Measurements from ENCODE around the gene USP37.

USP37 gene

GRCh38 chr2:218569661-218570500 lies 1.7 kb upstream of the USP37 start:
- Histone ChIP-seq H3K79me2 (ENCODE audit: insufficient read depth, low read length) (peaks cover 96% of the 10 kb centered on the region), H3K4me2 (ENCODE audit: low read depth, low read length, poor library complexity, severe bottlenecking) (peak overlapping the region; percentile 92), H3K9me2 (replicated peaks; ENCODE audit: low read depth, low read length) (no peaks in the 10 kb centered on the region), H3K9me3 (ENCODE audit: insufficient read depth, low read depth, low read length) (no peaks in the 10 kb centered on the region), H3K9ac (ENCODE audit: low read depth, low read length, poor library complexity, severe bottlenecking) (peak overlapping the region; percentile 97), H3K27me3 (ENCODE audit: insufficient read depth, low read length, poor library complexity, severe bottlenecking) (no peaks in the 10 kb centered on the region), H3K4me1 (ENCODE audit: insufficient read depth, low read length, poor library complexity, severe bottlenecking) (peaks cover 51% of the 10 kb centered on the region), H4K20me1 (ENCODE audit: insufficient read depth, low read length, poor library complexity, severe bottlenecking) (peaks cover 76% of the 10 kb centered on the region), H2AFZ (ENCODE audit: low read length) (no peak overlapping the region), H3K4me3 (ENCODE audit: low read length, poor library complexity, severe bottlenecking) (peak overlapping the region; percentile 85), H3K36me3 (ENCODE audit: insufficient read depth, low read length) (no peaks in the 10 kb centered on the region; the same call in 1 of the 2 replicates), H3F3A (ENCODE audit: low read depth) (no peaks in the 10 kb centered on the region)
- no peak for TF ChIP-seq CTCF (conservative IDR thresholded peaks at IDR 0.05; ENCODE audit: low read length)

GRCh38 chr2:218569038-218569431 lies 884 bp upstream of the USP37 start:
- H3K36me3 ChIP-seq (ENCODE audit: insufficient read depth, low read length) = no peaks in the 10 kb centered on the region
- peak overlapping the region; percentile 85 for H3K4me3 ChIP-seq (ENCODE audit: low read length, poor library complexity, severe bottlenecking)
- TF ChIP-seq EZH2phosphoT487 (IDR thresholded peaks at IDR 0.05; ENCODE audit: borderline replicate concordance) (no peak), CTCF (conservative IDR thresholded peaks at IDR 0.05; ENCODE audit: low read length) (no peak)
- peak overlapping the region; percentile 95 for H2AFZ ChIP-seq (ENCODE audit: low read length)
- peaks cover 59% of the 10 kb centered on the region for H3K4me1 ChIP-seq (ENCODE audit: insufficient read depth, low read length, poor library complexity, severe bottlenecking)
- H3F3A ChIP-seq (ENCODE audit: low read depth) = no peaks in the 10 kb centered on the region
- H3K27me3 ChIP-seq (ENCODE audit: insufficient read depth, low read length, poor library complexity, severe bottlenecking) = no peaks in the 10 kb centered on the region
- H3K79me2 ChIP-seq (ENCODE audit: insufficient read depth, low read length) = peaks cover 96% of the 10 kb centered on the region
- H4K20me1 ChIP-seq (ENCODE audit: insufficient read depth, low read length, poor library complexity, severe bottlenecking) = peaks cover 84% of the 10 kb centered on the region
- H3K9ac ChIP-seq (ENCODE audit: low read depth, low read length, poor library complexity, severe bottlenecking) = peak overlapping the region; percentile 97
- no peaks in the 10 kb centered on the region for H3K9me3 ChIP-seq (ENCODE audit: insufficient read depth, low read depth, low read length)
- peak overlapping the region; percentile 92 for H3K4me2 ChIP-seq (ENCODE audit: low read depth, low read length, poor library complexity, severe bottlenecking)
- no peaks in the 10 kb centered on the region for H3K9me2 ChIP-seq (replicated peaks; ENCODE audit: low read depth, low read length)

- H3K79me2 ChIP-seq (ENCODE audit: insufficient read depth, low read length) = peaks cover 96% of the 10 kb centered on the region
- H3K9ac ChIP-seq (ENCODE audit: low read depth, low read length, poor library complexity, severe bottlenecking) = peak overlapping the region; percentile 97
- peak overlapping the region; percentile 95 for H3K4me2 ChIP-seq (ENCODE audit: low read depth, low read length, poor library complexity, severe bottlenecking)
- H3K9me3 ChIP-seq (ENCODE audit: insufficient read depth, low read depth, low read length) = no peaks in the 10 kb centered on the region
- peaks cover 68% of the 10 kb centered on the region for H3K4me1 ChIP-seq (ENCODE audit: insufficient read depth, low read length, poor library complexity, severe bottlenecking)
- peak overlapping the region; percentile 85 for H3K4me3 ChIP-seq (ENCODE audit: low read length, poor library complexity, severe bottlenecking)
- no peaks in the 10 kb centered on the region for H3K9me2 ChIP-seq (replicated peaks; ENCODE audit: low read depth, low read length)
- no peaks in the 10 kb centered on the region for H3K36me3 ChIP-seq (ENCODE audit: insufficient read depth, low read length)
- no peak for TF ChIP-seq EZH2phosphoT487 (IDR thresholded peaks at IDR 0.05; ENCODE audit: borderline replicate concordance)
- no peak for TF ChIP-seq CTCF (conservative IDR thresholded peaks at IDR 0.05; ENCODE audit: low read length)
- no peaks in the 10 kb centered on the region for H3F3A ChIP-seq (ENCODE audit: low read depth)
- H4K20me1 ChIP-seq (ENCODE audit: insufficient read depth, low read length, poor library complexity, severe bottlenecking) = peaks cover 83% of the 10 kb centered on the region
- H2AFZ ChIP-seq (ENCODE audit: low read length) = peak overlapping the region; percentile 77
- H3K27me3 ChIP-seq (ENCODE audit: insufficient read depth, low read length, poor library complexity, severe bottlenecking) = no peaks in the 10 kb centered on the region
Measured at GRCh38 chr2:218567797-218568189, 358 bp downstream of the USP37 start.

Measured in Loucy (cell line).